Measurements from ENCODE around the gene TBC1D2B.

- TF ChIP-seq, protein P1, sequence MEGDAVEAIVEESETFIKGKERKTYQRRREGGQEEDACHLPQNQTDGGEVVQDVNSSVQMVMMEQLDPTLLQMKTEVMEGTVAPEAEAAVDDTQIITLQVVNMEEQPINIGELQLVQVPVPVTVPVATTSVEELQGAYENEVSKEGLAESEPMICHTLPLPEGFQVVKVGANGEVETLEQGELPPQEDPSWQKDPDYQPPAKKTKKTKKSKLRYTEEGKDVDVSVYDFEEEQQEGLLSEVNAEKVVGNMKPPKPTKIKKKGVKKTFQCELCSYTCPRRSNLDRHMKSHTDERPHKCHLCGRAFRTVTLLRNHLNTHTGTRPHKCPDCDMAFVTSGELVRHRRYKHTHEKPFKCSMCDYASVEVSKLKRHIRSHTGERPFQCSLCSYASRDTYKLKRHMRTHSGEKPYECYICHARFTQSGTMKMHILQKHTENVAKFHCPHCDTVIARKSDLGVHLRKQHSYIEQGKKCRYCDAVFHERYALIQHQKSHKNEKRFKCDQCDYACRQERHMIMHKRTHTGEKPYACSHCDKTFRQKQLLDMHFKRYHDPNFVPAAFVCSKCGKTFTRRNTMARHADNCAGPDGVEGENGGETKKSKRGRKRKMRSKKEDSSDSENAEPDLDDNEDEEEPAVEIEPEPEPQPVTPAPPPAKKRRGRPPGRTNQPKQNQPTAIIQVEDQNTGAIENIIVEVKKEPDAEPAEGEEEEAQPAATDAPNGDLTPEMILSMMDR (IDR thresholded peaks at IDR 0.05; ENCODE audit: insufficient read depth, low read length, poor library complexity, severe bottlenecking) = no peak
- TF ChIP-seq EZH2phosphoT487 (conservative IDR thresholded peaks at IDR 0.05; ENCODE audit: low read length) = no peak
Measured at GRCh38 chr15:78046796-78047341, 30.6 kb downstream of the TBC1D2B start.

Data from SU-DHL-6 (cell line).